ENCODE results near the gene ZNF324.
"Not testable (repeated sequence)": the region's sequence is repeated elsewhere in the genome, so short reads cannot be mapped to it uniquely, and the experiment has no call there.

The ZNF324 gene

DNA sequence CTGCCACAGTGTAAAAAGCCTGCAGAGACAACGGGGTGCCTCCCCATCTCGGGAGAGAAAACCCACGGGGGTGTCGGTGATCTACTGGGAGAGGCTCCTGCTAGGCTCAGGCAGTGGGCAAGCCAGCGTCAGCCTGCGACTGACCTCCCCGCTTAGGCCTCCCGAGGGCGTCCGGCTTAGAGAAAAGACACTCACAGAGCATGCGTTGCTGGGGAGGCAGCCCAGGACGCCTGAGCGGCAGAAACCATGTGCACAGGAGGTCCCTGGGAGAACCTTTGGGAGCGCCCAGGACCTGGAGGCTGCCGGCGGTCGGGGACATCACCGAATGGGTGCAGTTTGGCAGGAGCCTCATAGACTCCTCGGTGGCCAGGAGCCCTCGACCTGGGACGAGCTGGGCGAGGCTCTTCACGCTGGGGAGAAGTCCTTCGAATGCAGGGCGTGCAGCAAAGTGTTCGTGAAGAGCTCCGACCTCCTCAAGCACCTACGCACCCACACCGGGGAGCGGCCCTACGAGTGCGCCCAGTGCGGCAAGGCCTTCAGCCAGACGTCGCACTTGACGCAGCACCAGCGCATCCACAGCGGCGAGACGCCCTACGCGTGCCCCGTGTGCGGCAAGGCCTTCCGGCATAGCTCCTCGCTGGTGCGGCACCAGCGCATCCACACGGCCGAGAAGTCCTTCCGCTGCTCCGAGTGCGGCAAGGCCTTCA is 4.1 kb downstream of the ZNF324 start:
- in situ Hi-C loops (cut with HindIII; ENCODE audit: low sequenced_read_pairs) = not testable (repeated sequence)

DNA sequence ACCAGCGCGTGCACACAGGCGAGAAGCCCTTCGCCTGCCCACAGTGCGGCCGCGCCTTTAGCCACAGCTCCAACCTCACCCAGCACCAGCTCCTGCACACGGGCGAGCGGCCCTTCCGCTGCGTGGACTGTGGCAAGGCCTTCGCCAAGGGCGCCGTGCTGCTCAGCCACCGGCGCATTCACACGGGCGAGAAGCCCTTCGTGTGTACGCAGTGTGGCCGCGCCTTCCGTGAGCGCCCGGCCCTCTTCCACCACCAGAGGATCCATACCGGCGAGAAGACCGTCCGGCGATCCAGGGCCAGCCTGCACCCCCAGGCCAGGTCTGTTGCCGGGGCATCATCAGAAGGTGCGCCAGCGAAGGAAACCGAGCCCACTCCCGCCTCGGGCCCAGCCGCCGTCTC is 4.9 kb downstream of the ZNF324 start:
- in situ Hi-C loops (cut with HindIII; ENCODE audit: low sequenced_read_pairs) = no loop called here

DNA sequence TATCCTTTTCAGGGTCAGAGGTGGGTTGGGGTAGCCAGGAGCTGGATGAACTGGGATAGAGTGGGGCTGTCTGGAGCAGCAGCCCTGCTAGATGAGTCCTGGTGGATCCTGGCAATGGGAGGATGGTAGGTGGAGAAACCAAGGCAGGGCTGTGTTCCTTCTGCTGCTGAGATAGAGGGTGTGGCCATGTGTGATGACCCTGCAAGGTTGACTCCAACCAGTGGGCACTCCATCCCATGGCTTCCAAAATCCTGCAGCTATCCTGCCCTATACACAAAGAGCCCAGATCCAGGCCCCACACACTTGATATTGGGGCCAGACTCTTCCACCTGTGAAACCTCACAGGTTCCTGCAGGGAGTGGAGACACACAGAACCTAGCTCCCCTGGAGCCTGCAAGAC is 6.9 kb downstream of the ZNF324 start:
- in situ Hi-C loops (cut with HindIII; ENCODE audit: low sequenced_read_pairs) = no loop called here

DNA sequence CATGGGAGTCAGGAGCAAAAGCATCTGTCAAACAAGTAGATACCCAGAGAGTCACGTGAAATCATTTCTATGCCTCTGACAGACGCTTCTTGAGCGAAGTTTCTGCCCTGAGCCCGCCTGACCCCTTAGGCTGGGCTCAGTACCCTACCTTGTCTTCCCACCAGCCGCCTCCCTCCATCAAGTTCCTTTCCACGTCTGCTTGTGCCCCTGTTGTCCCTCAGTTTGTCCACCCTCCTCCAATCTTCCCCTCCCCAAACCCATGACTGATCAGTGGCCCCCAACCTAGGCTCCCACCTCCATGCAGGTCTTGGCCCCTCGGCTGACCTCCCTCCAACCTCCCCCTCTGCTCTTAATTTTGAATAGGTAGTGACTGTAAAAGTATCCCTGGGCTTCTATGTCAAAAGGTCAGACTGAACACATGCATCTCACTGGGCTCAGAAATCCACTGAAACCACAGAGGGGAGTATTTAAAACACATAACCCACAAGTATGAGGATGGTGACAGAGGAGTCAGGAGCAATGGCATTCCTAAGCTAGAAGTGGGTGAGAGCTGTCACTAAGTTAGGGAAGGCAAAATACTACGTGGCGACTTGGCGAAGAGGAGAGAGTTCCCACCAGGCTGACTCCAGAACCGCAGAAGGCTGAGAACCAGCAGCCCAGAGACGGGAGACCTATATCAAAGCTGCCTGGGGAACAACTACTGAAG is 7.6 kb downstream of the ZNF324 start:
- in situ Hi-C loops (cut with HindIII; ENCODE audit: low sequenced_read_pairs) = no loop called here

DNA sequence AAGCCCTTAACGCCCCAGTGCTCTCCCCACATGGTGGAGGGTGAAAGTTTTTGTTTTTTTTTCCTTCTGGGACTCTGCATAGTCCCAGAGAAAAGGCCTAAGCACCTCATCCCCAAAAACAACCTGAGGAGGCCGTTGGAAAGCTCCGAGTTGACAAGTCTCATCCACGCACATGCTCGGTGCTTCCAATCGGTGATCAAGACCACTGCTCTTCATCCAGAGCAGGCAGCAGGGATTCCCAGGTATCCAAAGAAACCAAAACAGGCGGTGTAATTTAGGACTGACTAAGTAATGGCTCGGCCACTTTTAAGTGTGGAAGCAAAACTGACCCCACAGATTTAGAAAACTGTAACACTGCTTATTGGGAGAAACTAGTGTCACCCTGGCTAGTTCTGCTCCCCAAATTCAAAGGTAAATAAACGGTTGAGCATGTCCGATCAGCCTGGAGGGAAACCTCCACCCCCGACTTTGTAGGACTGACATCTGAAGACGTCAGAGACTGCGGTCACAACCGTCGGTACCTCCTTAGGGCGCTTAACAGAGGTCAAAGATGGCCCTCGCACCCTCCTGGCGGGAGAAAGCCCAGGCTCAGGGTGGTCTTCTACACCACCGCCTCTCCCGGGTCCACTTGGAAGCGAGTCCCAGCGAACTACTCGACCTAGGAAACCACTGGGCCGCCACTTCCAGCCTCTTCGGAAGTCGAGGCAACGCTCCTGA is 8.3 kb downstream of the ZNF324 start:
- in situ Hi-C loops (cut with HindIII; ENCODE audit: low sequenced_read_pairs) = no loop called here

DNA sequence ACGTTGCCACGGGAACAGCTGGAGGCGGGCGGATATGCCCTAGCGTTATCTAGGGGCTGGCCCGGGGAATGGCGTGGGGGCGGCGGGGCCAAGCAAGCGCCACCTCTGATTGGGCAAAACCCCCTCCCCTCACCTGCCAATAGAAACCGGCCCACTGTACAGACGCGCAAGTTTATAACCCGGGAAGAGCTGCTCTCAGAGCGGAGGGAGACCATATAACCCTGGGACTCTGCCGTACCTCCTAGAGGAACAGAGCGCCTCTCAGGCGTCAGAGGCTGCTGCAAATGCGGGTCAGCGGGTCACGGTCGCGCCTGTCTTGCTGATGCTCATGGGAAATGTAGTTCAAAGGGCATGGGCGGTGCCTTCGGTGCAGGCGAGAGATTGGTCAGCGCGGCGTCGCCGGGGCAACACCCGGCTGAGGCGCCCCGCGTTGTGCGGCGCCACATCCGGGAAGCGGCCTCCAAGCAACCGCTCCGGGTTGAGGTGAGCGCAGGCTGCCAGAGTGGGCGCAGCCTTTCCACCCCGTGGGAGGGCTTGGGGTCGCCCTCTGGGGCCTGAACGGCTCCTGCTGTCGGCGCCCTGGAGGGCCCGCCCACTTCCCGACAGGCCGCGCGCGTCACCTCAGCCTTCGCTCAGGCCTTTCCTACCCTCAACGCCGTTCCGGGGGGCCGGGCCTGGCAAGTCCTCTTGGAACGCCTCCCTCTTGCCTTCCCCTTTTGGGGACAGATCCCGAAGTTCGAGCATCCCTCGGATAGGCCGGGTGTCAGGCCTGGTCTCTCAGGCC is 9.0 kb downstream of the ZNF324 start, which contains the start of gene ZNF446:
TSS of gene ZNF446 (plus strand) at position 639 of the 784 bp plus-strand sequence. CDS start 867 bp downstream, outside the sequence.
- in situ Hi-C loops (cut with HindIII; ENCODE audit: low sequenced_read_pairs) = no loop called here

DNA sequence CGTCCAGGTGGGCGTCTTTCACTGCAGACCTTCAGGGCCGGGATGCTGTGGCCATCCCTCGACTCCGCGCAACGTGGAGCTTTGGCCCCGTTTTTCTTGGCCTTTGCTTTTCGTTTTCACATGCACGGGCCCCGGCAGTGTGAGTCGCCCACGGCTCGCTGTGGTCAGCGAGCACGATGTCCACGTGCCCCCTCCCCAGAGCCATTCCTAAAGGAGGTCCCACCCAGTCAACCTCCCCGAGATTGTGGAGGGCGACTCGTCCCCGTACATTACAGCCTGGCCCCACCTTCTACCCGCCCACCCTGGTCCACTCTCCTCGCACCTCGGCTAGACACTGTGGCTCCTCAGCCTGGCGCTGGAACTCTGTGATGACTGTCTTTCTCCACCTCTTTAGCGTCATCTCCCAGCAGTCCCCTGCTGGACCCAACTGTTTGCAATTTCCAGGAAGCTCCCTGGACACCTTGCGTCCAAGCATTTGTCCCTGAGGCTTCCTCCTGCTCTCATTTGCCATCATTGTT is 9.7 kb downstream of the ZNF324 start:
- in situ Hi-C loops (cut with HindIII; ENCODE audit: low sequenced_read_pairs) = no loop called here

DNA sequence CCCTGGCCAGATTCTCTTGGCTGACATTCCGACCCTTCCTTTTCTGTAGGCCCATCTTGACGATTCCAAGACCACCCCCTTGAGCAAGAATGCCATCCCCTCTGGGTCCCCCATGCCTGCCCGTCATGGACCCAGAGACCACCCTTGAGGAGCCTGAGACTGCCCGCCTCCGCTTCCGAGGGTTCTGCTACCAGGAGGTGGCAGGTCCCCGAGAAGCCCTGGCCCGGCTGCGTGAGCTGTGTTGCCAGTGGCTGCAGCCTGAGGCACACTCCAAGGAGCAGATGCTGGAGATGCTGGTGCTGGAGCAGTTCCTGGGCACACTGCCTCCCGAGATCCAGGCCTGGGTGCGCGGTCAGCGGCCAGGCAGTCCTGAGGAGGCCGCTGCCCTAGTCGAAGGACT is 10.2 kb downstream of the ZNF324 start:
- in situ Hi-C loops (cut with HindIII; ENCODE audit: low sequenced_read_pairs) = no loop called here

DNA sequence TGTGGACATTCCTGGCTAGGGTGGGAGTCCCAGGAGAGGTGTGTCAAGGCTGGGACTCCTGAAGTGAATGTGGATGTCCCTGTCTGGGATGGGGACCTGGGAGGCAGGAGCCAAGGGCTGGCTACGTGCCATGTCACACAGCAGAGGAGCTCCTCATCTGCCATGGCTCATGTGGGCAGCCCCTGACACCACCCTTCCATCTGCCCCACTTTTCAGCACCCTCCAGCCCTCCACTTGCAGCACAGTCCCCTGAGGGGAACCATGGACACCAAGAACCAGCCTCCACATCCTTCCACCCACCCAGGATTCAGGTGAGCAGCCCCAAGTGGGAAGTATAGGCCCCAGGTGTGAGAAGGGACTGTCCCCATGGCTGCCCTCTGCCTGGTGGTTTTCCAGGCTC is 11.0 kb downstream of the ZNF324 start:
- in situ Hi-C loops (cut with HindIII; ENCODE audit: low sequenced_read_pairs) = no loop called here

DNA sequence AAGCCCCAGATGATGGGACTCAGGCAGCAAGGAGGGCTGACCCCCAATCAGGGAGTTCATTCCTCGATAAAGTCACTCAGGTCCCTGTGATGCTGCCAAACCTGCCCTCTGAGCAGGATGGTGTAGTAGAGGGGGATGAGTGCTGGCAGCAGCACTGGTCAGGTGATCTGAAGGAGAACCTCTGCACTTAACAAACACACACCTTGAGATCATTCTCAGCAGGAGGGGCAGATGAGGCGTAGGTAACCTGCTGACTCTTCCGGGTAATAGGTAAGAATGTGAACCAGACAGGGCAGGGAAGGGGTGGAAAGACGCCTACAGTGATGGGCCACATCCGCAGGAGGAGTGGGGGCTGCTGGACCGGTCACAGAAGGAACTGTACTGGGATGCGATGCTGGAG is 12.4 kb downstream of the ZNF324 start:
- in situ Hi-C loops (cut with HindIII; ENCODE audit: low sequenced_read_pairs) = no loop called here

DNA sequence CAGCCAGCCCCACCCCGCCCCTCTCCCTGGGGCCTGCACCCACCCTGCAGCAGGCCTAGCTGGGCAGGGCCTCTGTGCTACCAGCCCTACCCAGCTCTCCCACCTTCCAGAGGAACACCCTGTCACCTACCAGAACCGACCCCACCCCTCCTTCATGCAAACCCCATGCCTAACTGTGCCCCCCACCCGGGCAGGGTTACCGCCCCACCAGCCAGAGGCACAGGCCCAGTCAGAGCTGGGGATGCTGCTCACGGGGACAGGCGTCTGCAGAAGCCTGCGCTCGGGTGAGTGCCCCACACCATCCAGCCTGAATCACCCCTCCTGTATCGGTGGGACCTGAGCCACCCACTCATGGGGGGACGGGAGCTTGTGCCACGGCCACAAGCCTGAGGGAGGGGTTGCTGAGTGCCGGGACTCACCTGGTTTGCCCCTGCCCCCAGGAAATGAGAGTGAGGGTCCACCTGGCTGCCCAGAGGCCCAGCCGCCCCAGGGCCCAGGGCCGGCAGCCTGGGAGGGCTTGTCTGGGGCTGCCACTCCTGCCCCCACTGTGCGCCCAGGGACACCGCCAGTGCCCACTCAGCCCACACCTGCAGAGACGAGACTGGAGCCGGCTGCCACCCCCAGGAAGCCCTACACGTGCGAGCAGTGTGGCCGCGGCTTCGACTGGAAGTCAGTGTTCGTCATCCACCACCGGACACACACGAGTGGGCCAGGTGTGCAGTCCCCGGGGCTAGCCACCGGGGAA is 13.0 kb downstream of the ZNF324 start:
- in situ Hi-C loops (cut with HindIII; ENCODE audit: low sequenced_read_pairs) = no loop called here

DNA sequence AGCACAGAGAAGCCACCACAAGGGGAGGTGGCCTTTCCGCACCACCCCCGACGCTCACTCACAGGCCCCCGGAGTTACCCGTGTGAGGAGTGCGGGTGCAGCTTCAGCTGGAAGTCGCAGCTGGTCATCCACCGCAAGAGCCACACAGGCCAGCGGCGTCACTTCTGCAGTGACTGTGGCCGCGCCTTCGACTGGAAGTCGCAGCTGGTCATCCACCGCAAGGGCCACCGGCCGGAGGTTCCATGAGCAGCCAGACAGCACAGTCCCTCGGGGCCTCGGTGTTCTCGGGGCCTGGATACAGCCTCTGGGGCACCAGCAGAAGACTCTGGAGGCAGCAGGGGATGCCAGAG is 13.6 kb downstream of the ZNF324 start:
- in situ Hi-C loops (cut with HindIII; ENCODE audit: low sequenced_read_pairs) = no loop called here

DNA sequence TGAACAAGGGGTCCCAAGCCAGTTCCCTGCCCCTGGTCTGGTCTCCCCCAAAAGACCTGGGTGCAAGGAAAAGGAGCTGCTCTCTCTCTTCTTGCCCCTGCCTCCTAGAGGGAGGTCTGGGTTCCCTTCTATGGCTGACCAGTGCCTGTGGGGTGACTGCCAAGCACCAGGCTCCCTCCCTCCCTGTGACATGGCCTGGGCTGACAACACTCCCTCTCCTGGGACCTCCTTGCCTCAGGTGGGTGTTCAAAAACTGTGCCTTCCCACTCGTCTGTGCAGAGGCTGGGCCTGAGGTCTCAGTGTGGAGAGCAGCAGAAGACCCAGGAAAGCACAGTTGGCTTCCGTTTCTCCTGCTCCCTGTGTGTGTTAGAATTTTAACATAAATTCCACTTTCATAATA is 14.0 kb downstream of the ZNF324 start:
- in situ Hi-C loops (cut with HindIII; ENCODE audit: low sequenced_read_pairs) = no loop called here

DNA sequence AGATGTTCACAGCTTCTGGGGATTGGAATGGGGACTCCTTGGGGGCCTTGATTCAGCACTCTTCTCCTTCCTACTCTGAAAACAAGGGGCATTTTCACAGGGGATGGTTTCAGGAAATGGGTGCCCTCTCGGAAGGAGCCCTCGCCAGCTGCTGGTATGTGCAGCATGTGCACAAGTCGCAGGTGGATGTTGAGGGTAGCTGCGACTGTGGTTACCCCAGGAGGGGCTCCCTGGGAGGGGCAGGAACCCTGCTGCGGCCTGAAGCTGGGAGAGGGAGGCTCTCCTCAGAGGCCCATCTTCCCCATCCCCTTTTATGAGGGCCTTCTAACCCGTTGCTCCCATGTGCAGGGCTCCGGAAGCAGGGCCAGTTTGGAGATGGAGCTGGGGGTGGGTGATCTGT is 15.5 kb downstream of the ZNF324 start:
- in situ Hi-C loops (cut with HindIII; ENCODE audit: low sequenced_read_pairs) = no loop called here

DNA sequence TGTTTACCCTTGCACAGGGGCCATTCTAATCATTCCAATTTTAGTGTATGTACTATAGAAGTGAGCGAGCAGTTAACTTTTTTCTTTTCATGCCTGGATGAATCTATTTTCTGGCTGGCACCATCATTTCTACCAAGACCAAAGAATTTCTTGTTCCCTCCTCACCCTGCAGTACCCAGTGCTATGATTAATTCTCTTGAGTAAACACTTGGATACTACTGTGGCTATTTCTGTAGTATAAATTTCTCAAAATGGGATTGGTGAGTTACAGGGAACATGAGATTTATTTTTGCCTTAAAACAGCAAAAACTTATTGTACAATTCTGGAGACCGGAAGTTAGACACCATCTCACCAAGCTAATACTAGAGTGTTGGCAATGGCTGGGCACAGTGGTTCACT is 16.9 kb downstream of the ZNF324 start:
- in situ Hi-C loops (cut with HindIII; ENCODE audit: low sequenced_read_pairs) = no loop called here

DNA sequence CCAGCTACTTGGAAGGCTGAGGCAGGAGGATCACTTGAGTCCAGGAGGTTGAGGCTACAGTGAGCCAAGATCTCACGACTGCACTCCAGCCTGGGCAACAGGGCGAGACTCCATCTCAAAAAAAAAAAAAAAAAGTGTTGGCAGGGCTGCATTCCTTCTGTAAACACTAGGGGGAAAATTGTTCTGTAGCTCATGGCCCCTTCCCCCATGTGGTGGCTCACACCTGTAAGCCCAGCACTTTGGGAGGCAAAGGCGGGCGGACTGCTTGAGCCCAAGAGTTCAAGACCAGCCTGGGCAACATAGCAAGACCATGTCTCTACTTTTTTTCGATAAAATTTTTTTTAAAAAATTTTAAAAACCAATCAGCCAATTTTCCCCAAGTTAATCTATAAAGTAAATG is 17.5 kb downstream of the ZNF324 start:
- in situ Hi-C loops (cut with HindIII; ENCODE audit: low sequenced_read_pairs) = not testable (repeated sequence)

DNA sequence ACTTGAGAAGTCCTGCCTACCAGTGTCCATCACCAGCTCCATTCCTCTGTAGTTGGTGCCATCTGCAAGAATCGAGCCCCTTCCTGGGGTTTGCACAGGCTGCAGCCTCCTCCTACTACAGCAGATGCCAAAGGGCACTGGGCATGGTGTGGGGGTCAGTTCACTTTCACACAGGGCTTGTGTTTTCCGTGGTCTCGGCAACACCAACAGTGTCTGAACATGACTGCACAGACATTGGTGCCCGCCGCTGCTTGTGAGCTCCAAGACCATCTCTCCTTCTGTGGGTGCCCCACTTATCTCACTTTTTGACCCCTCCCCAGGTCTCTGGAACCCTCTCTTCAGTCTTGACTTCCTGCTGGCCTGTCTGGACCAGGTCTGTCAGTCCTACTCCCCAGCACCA is 24.5 kb downstream of the ZNF324 start:
- in situ Hi-C loops (cut with HindIII; ENCODE audit: low sequenced_read_pairs) = no loop called here

DNA sequence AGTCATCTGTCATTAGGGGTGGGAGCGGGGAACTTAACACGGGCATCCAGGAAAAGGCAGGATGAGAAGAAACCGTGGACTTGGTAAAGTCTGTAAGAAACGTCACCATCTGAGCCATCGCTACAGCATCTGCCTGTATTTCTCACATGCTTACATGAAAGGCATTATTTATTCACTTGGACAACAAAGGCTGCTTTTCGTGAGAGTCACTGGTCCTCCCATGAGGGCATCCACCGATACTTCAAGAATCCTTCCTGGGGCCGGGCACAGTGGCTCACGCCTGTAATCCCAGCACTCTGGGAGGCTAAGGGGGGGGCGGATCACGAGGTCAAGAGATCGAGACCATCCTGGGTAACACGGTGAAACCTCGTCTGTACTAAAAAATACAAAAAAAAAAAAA is 25.4 kb downstream of the ZNF324 start:
- in situ Hi-C loops (cut with HindIII; ENCODE audit: low sequenced_read_pairs) = no loop called here

DNA sequence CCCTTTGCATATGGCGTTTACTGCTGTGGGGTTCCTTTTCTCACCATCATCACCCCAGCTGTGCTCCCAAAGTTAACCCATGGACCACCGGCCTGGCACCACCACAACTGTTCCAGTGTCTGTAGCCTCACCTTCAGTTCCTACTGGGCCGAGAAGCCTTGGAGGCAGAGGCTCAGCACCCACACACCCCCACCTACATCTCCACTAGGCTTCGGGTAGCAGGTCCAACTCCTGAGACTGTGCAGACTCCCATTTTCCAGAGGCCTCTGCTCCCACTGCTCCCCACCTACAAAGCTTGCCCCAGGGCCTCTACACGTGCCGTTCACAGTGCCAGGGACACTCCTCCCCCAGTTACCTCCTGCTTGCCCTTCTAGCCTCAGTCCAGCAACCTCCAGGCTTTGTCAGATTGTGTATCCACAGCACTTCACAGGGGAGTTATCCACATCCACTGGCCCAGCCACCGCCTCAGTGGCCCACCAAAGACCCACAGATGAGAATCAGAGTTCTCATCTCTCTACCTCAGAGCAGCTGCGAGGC is 30.8 kb downstream of the ZNF324 start:
- in situ Hi-C loops (cut with HindIII; ENCODE audit: low sequenced_read_pairs) = no loop called here

All from endothelial cell of hepatic sinusoid (primary cell).